HepG2 (cell line): ENCODE measurements around the gene PRR30. TPM values are rescaled to one million over a fixed set of nuclear protein-coding genes. Genes with fewer than 3 reads are reported as not detected.

Experiments
- ELK4 ChIP-seq: sonication (generic); formaldehyde crosslinking; IDR thresholded peaks from 2 replicates; pipeline ENCODE4 v1.9.0; 2021; ENCODE audit warnings: missing genetic modification reagents, borderline replicate concordance
- FOSL2 ChIP-seq: sonication (generic); formaldehyde crosslinking; IDR thresholded peaks from 2 replicates; pipeline ENCODE4 v1.4.0; 2020; ENCODE audit warnings: missing genetic modification reagents
- GLI4 ChIP-seq: sonication (generic); formaldehyde crosslinking; IDR thresholded peaks from 2 replicates; pipeline ENCODE4 v1.5.1; 2020; ENCODE audit warnings: missing genetic modification reagents, mild to moderate bottlenecking, moderate library complexity, borderline replicate concordance
- MEIS2 ChIP-seq: sonication (generic); formaldehyde crosslinking; IDR thresholded peaks from 2 replicates; pipeline ENCODE4 v1.9.0; 2021; ENCODE audit warnings: mild to moderate bottlenecking, missing genetic modification reagents
- PATZ1 ChIP-seq: sonication (generic); formaldehyde crosslinking; IDR thresholded peaks from 2 replicates; pipeline ENCODE4 v1.4.0; 2020; ENCODE audit warnings: missing genetic modification reagents
- PLSCR1 ChIP-seq: sonication (generic); formaldehyde crosslinking; IDR thresholded peaks from 2 replicates; pipeline ENCODE4 v1.5.0; 2020; ENCODE audit warnings: missing genetic modification reagents, mild to moderate bottlenecking, borderline replicate concordance
- PRMT3 ChIP-seq: sonication (generic); formaldehyde crosslinking; IDR thresholded peaks from 2 replicates; pipeline ENCODE4 v1.8.1; 2022; ENCODE audit warnings: low read depth, mild to moderate bottlenecking, moderate library complexity, missing genetic modification reagents, borderline replicate concordance
- SOX6 ChIP-seq, 2 experiments: fragments of 450-650 bp in 1 of 2; sonication (generic) in 1 of 2; formaldehyde crosslinking in 1 of 2; IDR thresholded peaks; 2 replicates each; pipeline versions ENCODE4 v1.4.0 to v1.6.1; 2017 to 2020; ENCODE audit warnings: antibody characterized with exemption in 1 of 2, mild to moderate bottlenecking in 1 of 2, missing genetic modification reagents in 1 of 2
- TBL1XR1 ChIP-seq: fragments of 150-350 bp; IDR thresholded peaks from 2 replicates; pipeline ENCODE4 v1.6.1; 2014; ENCODE audit warnings: borderline replicate concordance, low read length; ENCODE audit not compliant: partially characterized antibody
- TFDP2 ChIP-seq: sonication (generic); formaldehyde crosslinking; IDR thresholded peaks from 2 replicates; pipeline ENCODE4 v1.4.0; 2020; ENCODE audit warnings: missing genetic modification reagents
- ZFP36 ChIP-seq: fragments of 150-350 bp; IDR thresholded peaks from 2 replicates; pipeline ENCODE4 v1.6.1; 2018; ENCODE audit warnings: borderline replicate concordance, low read length, low read depth; ENCODE audit not compliant: partially characterized antibody
- ZFP36L1 ChIP-seq: sonication (generic); formaldehyde crosslinking; IDR thresholded peaks from 2 replicates; pipeline ENCODE4 v1.8.0; 2022; ENCODE audit warnings: mild to moderate bottlenecking, missing genetic modification reagents, moderate library complexity
- ZNF234 ChIP-seq: sonication (generic); formaldehyde crosslinking; conservative IDR thresholded peaks from 2 replicates; pipeline ENCODE4 v1.5.1; 2020; ENCODE audit warnings: mild to moderate bottlenecking, missing genetic modification reagents
- ZNF512B ChIP-seq: sonication (generic); formaldehyde crosslinking; IDR thresholded peaks from 2 replicates; pipeline ENCODE4 v1.5.1; 2020; ENCODE audit warnings: missing genetic modification reagents, mild to moderate bottlenecking, borderline replicate concordance
- ZNF549 ChIP-seq: sonication (generic); formaldehyde crosslinking; IDR thresholded peaks from 2 replicates; pipeline ENCODE4 v1.5.0; 2020; ENCODE audit warnings: missing genetic modification reagents
- ZNF563 ChIP-seq: sonication (generic); formaldehyde crosslinking; IDR thresholded peaks from 2 replicates; pipeline ENCODE4 v1.8.0; 2022; ENCODE audit warnings: mild to moderate bottlenecking, moderate library complexity, missing genetic modification reagents
- ZNF740 ChIP-seq: sonication (generic); formaldehyde crosslinking; IDR thresholded peaks from 2 replicates; pipeline ENCODE4 v1.4.0; 2020; ENCODE audit warnings: missing genetic modification reagents
- ZNF841 ChIP-seq: sonication (generic); formaldehyde crosslinking; IDR thresholded peaks from 2 replicates; pipeline ENCODE4 v1.8.1; 2023; ENCODE audit warnings: missing genetic modification reagents, borderline replicate concordance
- ZNF883 ChIP-seq: sonication (generic); formaldehyde crosslinking; IDR thresholded peaks from 2 replicates; pipeline ENCODE4 v1.5.1; 2020; ENCODE audit warnings: mild to moderate bottlenecking, missing genetic modification reagents; ENCODE audit errors: not compliant biosample characterization
- polyA plus RNA-seq, 8 experiments: library from polyadenylated mRNA; depleted of rRNA in 3 of 8; stranded (reverse) in 7 of 8; unstranded in 1 of 8; fragments of >200 nt; fragmentation: Illumina TruSeq in 4 of 8; extraction: Trizol in 4 of 8; gene quantifications; 2 replicates each; pipeline versions ENCODE4 v1.2.1 to v1.2.3, GENCODE V29; 2011 to 2016; ENCODE audit warnings: low read depth in 4 of 8, missing spikeins in 1 of 8, mixed read lengths in 1 of 8; ENCODE audit not compliant: insufficient read depth in 1 of 8
- total RNA-seq, 5 experiments: library from RNA; depleted of rRNA; stranded (reverse); fragments of >200 nt; fragmentation: Illumina TruSeq; extraction: Trizol; gene quantifications; 2 replicates each; pipeline ENCODE4 v1.2.3, GENCODE V29; 2016; ENCODE audit warnings: low read depth in 1 of 5

PRR30 gene
- total and polyA plus RNA-seq, 2 of the 13 experiments (the other 11 are each of a cell fraction or from before 2014, with no cell fraction given): not detected

- TF ChIP-seq ZNF841 (CRISPR knock-in tag) (no peak; the same call in 1 of the 2 replicates), TBL1XR1 (no peak), ZNF883 (no peak), ZNF512B (no peak), TFDP2 (CRISPR knock-in tag) (no peak; the same call in 1 of the 2 replicates), PLSCR1 (CRISPR knock-in tag) (no peak), MEIS2 (CRISPR knock-in tag) (no peak), PATZ1 (CRISPR knock-in tag) (peak; percentile 7; the same call in 1 of the 2 replicates), ZNF563 (CRISPR knock-in tag) (no peak; the same call in none of the 2 replicates), ZFP36 (no peak), PRMT3 (CRISPR knock-in tag) (peak; percentile 75; the same call in 1 of the 2 replicates), ZNF549 (CRISPR knock-in tag) (no peak), ZFP36L1 (CRISPR knock-in tag) (no peak), SOX6 (IDR thresholded peaks at IDR 0.05) (no peak), SOX6 (CRISPR knock-in tag; IDR thresholded peaks at IDR 0.05) (no peak), GLI4 (CRISPR knock-in tag) (no peak), FOSL2 (CRISPR knock-in tag) (no peak), ZNF740 (CRISPR knock-in tag) (no peak), ZNF234 (CRISPR knock-in tag) (no peak), ELK4 (no peak)
These were observed 20.5 kb downstream of the PRR30 start, which contains the start of gene CGREF1 (continued) for GRCh38 chr2:27118525-27119329.
